Measurements from ENCODE around the gene FAM13A.
"Not testable (repeated sequence)": the region's sequence is repeated elsewhere in the genome, so short reads cannot be mapped to it uniquely, and the experiment has no call there.

The FAM13A gene

GRCh38 chr4:88999392-88999930, 57.5 kb downstream of the FAM13A start:
- peaks cover 12% of the 10 kb centered on the region for H3K4me1 ChIP-seq (ENCODE audit: control insufficient read depth, insufficient read depth, low read length, unreplicated experiment)
- no peaks in the 10 kb centered on the region for H3K36me3 ChIP-seq (ENCODE audit: insufficient read depth, low read length)

GRCh38 chr4:88998891-88999290, 58.1 kb downstream of the FAM13A start:
- peaks cover 12% of the 10 kb centered on the region for H3K4me1 ChIP-seq (ENCODE audit: control insufficient read depth, insufficient read depth, low read length, unreplicated experiment)
- no peaks in the 10 kb centered on the region for H3K79me2 ChIP-seq (ENCODE audit: control insufficient read depth, insufficient read depth, low read length, unreplicated experiment)
- H3K4me3 ChIP-seq (ENCODE audit: low read depth, low read length): no peak overlapping the region
- no peak overlapping the region for H3K27ac ChIP-seq (ENCODE audit: low read depth, low read length)
- no peaks in the 10 kb centered on the region for H3K36me3 ChIP-seq (ENCODE audit: insufficient read depth, low read length)
- H3K27me3 ChIP-seq (ENCODE audit: insufficient read depth, low read length): no peaks in the 10 kb centered on the region
- H2AFZ ChIP-seq (ENCODE audit: low read length, unreplicated experiment): no peak overlapping the region

More at GRCh38 chr4:88999392-88999930, 57.5 kb downstream of the FAM13A start:
- no peak overlapping the region for H3K4me3 ChIP-seq (ENCODE audit: low read depth, low read length)
- H3K27me3 ChIP-seq (ENCODE audit: insufficient read depth, low read length): no peaks in the 10 kb centered on the region
- no peak overlapping the region for H3K27ac ChIP-seq (ENCODE audit: low read depth, low read length)
- H3K79me2 ChIP-seq (ENCODE audit: control insufficient read depth, insufficient read depth, low read length, unreplicated experiment): no peaks in the 10 kb centered on the region
- H2AFZ ChIP-seq (ENCODE audit: low read length, unreplicated experiment): no peak overlapping the region

- Histone ChIP-seq H3K27ac (ENCODE audit: low read depth, low read length) (no peak overlapping the region), H2AFZ (ENCODE audit: low read length, unreplicated experiment) (no peak overlapping the region), H3K27me3 (ENCODE audit: insufficient read depth, low read length) (no peaks in the 10 kb centered on the region), H3K4me1 (ENCODE audit: control insufficient read depth, insufficient read depth, low read length, unreplicated experiment) (peaks cover 12% of the 10 kb centered on the region), H3K36me3 (ENCODE audit: insufficient read depth, low read length) (no peaks in the 10 kb centered on the region), H3K4me3 (ENCODE audit: low read depth, low read length) (no peak overlapping the region), H3K79me2 (ENCODE audit: control insufficient read depth, insufficient read depth, low read length, unreplicated experiment) (no peaks in the 10 kb centered on the region)
These were observed 59.0 kb downstream of the FAM13A start for GRCh38 chr4:88998001-88998400.

GRCh38 chr4:88995874-88996273, 61.1 kb downstream of the FAM13A start:
- Histone ChIP-seq H3K4me1 (ENCODE audit: control insufficient read depth, insufficient read depth, low read length, unreplicated experiment) (peaks cover 15% of the 10 kb centered on the region), H3K4me3 (ENCODE audit: low read depth, low read length) (no peak overlapping the region), H3K27ac (ENCODE audit: low read depth, low read length) (no peak overlapping the region), H3K36me3 (ENCODE audit: insufficient read depth, low read length) (no peaks in the 10 kb centered on the region), H3K79me2 (ENCODE audit: control insufficient read depth, insufficient read depth, low read length, unreplicated experiment) (no peaks in the 10 kb centered on the region), H2AFZ (ENCODE audit: low read length, unreplicated experiment) (no peak overlapping the region), H3K27me3 (ENCODE audit: insufficient read depth, low read length) (no peaks in the 10 kb centered on the region)

- not testable (repeated sequence) for H3K27me3 ChIP-seq (ENCODE audit: insufficient read depth, low read length); H3K4me3 ChIP-seq (ENCODE audit: low read depth, low read length); H2AFZ ChIP-seq (ENCODE audit: low read length, unreplicated experiment); H3K36me3 ChIP-seq (ENCODE audit: insufficient read depth, low read length); H3K79me2 ChIP-seq (ENCODE audit: control insufficient read depth, insufficient read depth, low read length, unreplicated experiment); H3K27ac ChIP-seq (ENCODE audit: low read depth, low read length)
- H3K4me1 ChIP-seq (ENCODE audit: control insufficient read depth, insufficient read depth, low read length, unreplicated experiment): peaks cover 10% of the 10 kb centered on the region
These were observed 61.7 kb downstream of the FAM13A start for GRCh38 chr4:88995257-88995656.

DNA sequence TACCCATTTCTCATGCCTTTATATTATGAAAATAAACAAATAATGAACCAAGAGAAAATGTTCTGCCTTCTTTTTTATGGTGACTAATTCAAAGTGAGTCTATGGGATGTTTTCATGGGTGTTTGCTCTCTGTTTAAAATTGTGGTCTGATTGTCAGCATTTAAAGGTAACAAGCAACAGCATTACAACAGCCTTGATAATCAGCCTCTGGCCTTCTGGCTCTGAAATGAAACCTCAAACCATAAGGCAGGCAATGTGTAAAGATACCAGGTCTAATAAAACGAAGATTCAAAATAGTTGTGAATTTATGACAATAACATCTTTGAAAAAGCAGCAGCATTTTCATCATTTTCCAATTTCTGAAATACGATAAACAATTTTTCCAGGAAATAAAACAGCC, 63.7 kb downstream of the FAM13A start:
- H3K4me3 ChIP-seq (ENCODE audit: low read depth, low read length): no peak overlapping the region
- no peaks in the 10 kb centered on the region for H3K27me3 ChIP-seq (ENCODE audit: insufficient read depth, low read length)
- H2AFZ ChIP-seq (ENCODE audit: low read length, unreplicated experiment): no peak overlapping the region
- no peak overlapping the region for H3K27ac ChIP-seq (ENCODE audit: low read depth, low read length)
- H3K4me1 ChIP-seq (ENCODE audit: control insufficient read depth, insufficient read depth, low read length, unreplicated experiment): peaks cover 10% of the 10 kb centered on the region
- no peaks in the 10 kb centered on the region for H3K36me3 ChIP-seq (ENCODE audit: insufficient read depth, low read length)
- H3K79me2 ChIP-seq (ENCODE audit: control insufficient read depth, insufficient read depth, low read length, unreplicated experiment): no peaks in the 10 kb centered on the region

- Histone ChIP-seq H3K27me3 (ENCODE audit: insufficient read depth, low read length) (no peaks in the 10 kb centered on the region), H3K36me3 (ENCODE audit: insufficient read depth, low read length) (no peaks in the 10 kb centered on the region), H2AFZ (ENCODE audit: low read length, unreplicated experiment) (no peak overlapping the region)
These were observed 65.2 kb downstream of the FAM13A start for GRCh38 chr4:88991746-88992145.

DNA sequence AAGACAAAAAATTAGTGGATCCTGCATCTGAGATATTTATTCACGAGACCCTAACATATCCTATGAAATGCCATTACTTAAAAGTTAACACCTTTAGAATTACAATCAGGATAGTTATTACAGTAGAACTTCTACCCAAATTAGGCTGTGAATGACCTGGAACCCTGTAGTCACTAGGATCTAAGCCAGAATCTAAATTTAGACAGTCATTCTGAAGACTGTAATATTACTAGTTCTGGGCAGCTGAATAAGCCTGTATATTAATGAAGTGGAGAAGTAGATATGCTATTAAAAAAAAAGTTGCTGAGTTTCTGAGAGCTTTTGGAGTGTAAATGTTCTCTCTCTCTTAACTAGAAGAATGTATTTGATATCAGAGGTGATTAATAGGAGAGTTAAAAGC, 67.0 kb downstream of the FAM13A start:
- H3K36me3 ChIP-seq (ENCODE audit: insufficient read depth, low read length): no peaks in the 10 kb centered on the region

More at GRCh38 chr4:88991746-88992145, 65.2 kb downstream of the FAM13A start:
- Histone ChIP-seq H3K27ac (ENCODE audit: low read depth, low read length) (no peak overlapping the region), H3K79me2 (ENCODE audit: control insufficient read depth, insufficient read depth, low read length, unreplicated experiment) (no peaks in the 10 kb centered on the region), H3K4me3 (ENCODE audit: low read depth, low read length) (no peak overlapping the region), H3K4me1 (ENCODE audit: control insufficient read depth, insufficient read depth, low read length, unreplicated experiment) (peaks cover 10% of the 10 kb centered on the region)

DNA sequence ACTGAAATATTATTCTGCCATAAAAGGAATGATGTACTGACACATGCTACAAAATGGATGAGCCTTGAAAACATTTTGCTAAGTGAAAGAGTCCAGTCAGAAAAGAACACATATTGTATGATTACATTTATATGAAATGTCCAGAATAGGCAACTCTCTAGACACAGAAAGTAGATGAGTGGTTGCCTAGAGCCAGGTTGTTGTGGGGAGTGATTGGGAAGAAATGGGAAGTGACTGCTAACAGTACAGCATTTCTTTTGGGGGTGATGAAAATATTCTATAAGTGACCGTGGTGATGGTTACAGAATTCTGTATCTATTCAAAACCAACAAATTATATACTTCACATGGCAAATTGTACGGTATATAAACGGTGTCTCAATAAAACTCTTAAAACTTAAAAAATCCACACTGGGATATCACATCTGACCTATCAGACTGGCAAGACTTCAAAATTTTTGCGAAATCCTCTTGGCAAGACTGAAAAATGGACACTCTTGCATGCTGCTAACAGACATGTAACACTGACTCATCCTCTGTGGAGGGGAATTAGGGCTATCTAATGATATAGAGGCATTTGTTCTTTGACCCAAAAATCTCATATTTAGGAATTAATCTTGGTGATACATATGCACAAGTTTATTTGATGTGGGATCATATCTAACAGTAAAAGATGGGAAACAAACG, 71.8 kb downstream of the FAM13A start:
- Histone ChIP-seq H3K4me3 (ENCODE audit: low read depth, low read length) (no peak overlapping the region), H3K36me3 (ENCODE audit: insufficient read depth, low read length) (no peaks in the 10 kb centered on the region), H3K27me3 (ENCODE audit: insufficient read depth, low read length) (no peaks in the 10 kb centered on the region), H3K27ac (ENCODE audit: low read depth, low read length) (peak overlapping the region; percentile 18), H2AFZ (ENCODE audit: low read length, unreplicated experiment) (no peak overlapping the region), H3K4me1 (ENCODE audit: control insufficient read depth, insufficient read depth, low read length, unreplicated experiment) (peaks cover 13% of the 10 kb centered on the region), H3K79me2 (ENCODE audit: control insufficient read depth, insufficient read depth, low read length, unreplicated experiment) (no peaks in the 10 kb centered on the region)

More for the DNA sequence above, 67.0 kb downstream of the FAM13A start:
- Histone ChIP-seq H3K27ac (ENCODE audit: low read depth, low read length) (no peak overlapping the region), H3K4me1 (ENCODE audit: control insufficient read depth, insufficient read depth, low read length, unreplicated experiment) (peaks cover 20% of the 10 kb centered on the region), H3K27me3 (ENCODE audit: insufficient read depth, low read length) (no peaks in the 10 kb centered on the region), H3K79me2 (ENCODE audit: control insufficient read depth, insufficient read depth, low read length, unreplicated experiment) (no peaks in the 10 kb centered on the region), H3K4me3 (ENCODE audit: low read depth, low read length) (no peak overlapping the region), H2AFZ (ENCODE audit: low read length, unreplicated experiment) (no peak overlapping the region)

DNA sequence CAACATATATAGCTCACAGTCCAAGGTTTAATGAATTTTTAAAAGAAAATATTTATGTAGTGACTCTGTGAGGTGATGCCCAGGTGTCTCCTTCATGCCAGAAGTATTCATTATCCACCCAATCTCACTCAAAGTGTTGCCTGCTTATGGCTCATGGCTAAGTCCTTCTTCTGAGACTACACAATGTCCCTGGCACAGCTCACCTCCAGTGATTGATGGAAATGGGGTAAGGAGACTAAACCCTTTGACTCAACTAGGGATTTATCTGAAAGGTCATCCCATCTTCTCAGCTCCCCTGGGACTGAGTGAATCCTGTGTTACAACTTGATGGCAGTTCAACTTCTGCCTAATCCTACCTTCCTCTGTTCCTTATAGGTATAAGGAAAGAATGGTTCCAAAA, 74.2 kb downstream of the FAM13A start:
- no peaks in the 10 kb centered on the region for H3K79me2 ChIP-seq (ENCODE audit: control insufficient read depth, insufficient read depth, low read length, unreplicated experiment)
- H3K4me1 ChIP-seq (ENCODE audit: control insufficient read depth, insufficient read depth, low read length, unreplicated experiment): peaks cover 13% of the 10 kb centered on the region
- H3K4me3 ChIP-seq (ENCODE audit: low read depth, low read length): no peak overlapping the region
- no peaks in the 10 kb centered on the region for H3K36me3 ChIP-seq (ENCODE audit: insufficient read depth, low read length)
- no peak overlapping the region for H3K27ac ChIP-seq (ENCODE audit: low read depth, low read length)
- H3K27me3 ChIP-seq (ENCODE audit: insufficient read depth, low read length): no peaks in the 10 kb centered on the region
- H2AFZ ChIP-seq (ENCODE audit: low read length, unreplicated experiment): no peak overlapping the region

DNA sequence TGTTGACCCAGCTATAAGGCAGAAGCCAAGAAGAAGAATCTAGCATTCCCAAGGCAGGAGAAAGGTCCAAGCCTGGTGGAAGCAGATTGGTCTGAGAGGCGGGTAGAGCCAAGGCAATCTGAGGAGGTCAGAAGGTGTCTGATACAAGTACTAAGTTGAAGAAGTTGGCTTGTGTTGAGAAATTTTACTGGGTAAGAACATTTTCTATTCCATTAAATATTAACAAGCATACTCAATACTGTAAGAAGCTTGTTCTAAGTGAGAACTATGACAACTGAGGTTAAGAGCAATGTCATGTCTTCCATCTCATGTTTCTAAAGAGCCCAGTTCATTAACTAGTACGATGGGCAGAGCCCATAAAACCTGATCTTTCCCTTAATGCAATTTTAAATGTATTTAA, 75.0 kb downstream of the FAM13A start:
- H2AFZ ChIP-seq (ENCODE audit: low read length, unreplicated experiment): no peak overlapping the region

More for the DNA sequence above, 75.0 kb downstream of the FAM13A start:
- no peaks in the 10 kb centered on the region for H3K36me3 ChIP-seq (ENCODE audit: insufficient read depth, low read length)
- no peak overlapping the region for H3K4me3 ChIP-seq (ENCODE audit: low read depth, low read length)
- H3K27me3 ChIP-seq (ENCODE audit: insufficient read depth, low read length): no peaks in the 10 kb centered on the region
- H3K4me1 ChIP-seq (ENCODE audit: control insufficient read depth, insufficient read depth, low read length, unreplicated experiment): peaks cover 13% of the 10 kb centered on the region
- H3K27ac ChIP-seq (ENCODE audit: low read depth, low read length): no peak overlapping the region
- H3K79me2 ChIP-seq (ENCODE audit: control insufficient read depth, insufficient read depth, low read length, unreplicated experiment): no peaks in the 10 kb centered on the region

All from ACC112 (cell line).